Retina (tissue), 1 donor: ENCODE results near the gene CRY1.
"Not testable (repeated sequence)": the region's sequence is repeated elsewhere in the genome, so short reads cannot be mapped to it uniquely, and the experiment has no call there.

ENCODE experiments used
- DNase-seq: peaks from one replicate; pipeline ENCODE4 v3.0.0-alpha.2; 2016

The CRY1 gene

GRCh38 chr12:107108366-107108765 lies 15.0 kb upstream of the CRY1 start:
- not testable (repeated sequence) for DNase-seq

DNA sequence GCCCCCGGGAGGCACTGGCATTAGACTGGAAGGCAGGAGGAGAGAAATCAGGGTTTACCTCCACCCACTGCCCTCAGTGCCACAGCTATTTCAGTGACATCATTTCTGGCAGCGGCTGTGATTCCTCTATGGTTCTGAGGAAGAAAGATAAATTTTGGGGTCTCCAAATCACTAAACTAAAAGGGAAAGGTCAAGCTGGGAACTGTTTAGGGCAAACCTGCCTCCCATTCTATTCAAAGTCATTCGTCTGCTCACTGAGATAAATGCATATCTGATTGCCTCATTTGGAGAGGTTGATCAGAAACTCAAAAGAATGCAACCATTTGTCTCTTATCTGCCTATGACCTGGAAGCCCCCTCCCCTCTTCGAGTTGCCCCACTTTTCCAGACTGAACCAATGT lies 14.0 kb upstream of the CRY1 start:
- no peak for DNase-seq

DNA sequence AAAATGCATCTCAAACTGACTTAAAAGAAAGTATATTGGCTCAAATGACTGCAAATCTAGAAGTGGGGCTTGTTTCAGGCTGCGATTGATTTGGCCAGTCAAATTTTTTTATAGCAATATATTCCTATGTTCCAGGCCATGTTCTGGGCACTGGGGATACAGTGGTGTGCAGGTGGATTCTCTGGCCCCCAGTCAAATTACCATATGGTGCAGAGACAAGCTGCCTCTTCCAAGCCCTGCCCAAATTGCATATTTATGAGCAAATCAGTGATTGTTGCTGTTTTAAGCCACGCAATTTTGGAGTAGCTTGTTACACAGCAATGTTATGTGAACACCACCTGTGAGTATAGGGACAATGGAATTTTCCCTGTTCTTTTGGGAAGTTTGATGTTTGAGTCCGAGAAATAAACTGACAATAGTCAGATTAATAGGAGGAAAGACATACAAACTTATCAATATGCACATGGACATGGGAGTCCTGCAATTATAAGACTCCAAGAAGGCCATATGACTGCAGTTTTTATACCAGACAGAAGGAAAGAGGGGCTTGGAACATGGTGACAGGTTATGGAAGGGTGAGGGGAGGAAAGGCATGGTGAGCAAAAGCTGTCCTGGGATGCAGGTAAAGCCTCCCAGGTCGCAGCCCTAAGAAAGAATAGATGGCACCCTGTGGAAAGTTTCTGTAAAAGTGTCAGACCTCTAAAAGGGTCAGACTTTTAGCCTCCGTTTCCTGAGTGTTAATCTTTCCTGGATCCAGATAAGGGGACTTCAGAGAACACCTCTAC lies 13.1 kb upstream of the CRY1 start:
- no peak for DNase-seq

DNA sequence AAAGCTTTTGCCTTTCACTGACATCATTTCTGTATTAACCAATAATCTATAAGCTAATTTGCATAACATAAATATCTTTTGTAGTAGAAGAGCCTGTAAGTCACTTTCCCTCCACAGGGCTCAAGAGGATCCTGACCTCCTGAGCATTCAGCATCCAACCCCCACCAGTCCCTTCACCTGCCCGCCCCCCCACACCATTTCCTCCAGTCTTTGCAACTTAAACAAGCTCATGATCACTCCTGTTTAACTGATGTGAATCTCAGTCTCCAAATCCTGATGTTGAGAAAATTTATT lies 12.0 kb upstream of the CRY1 start:
- no peak for DNase-seq

DNA sequence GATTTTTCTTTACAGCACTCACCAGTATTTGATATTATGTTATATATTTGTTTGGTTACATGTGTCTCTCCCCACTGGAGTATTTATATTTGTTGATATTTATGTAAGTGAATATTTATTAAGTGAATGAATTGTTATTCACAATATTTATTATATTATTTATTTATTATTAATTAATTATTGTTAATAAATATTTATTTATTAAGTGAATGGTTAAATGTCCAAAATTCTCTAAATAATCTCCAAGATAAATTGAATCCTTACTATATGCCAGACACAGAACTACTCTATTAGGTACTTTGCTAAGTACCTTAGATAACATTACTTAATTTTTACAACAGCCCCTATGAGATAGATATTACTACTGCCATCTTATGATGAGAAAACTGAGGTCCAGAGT lies 10.2 kb upstream of the CRY1 start:
- no peak for DNase-seq

- no peak for DNase-seq
These were observed 9.7 kb upstream of the CRY1 start for GRCh38 chr12:107103097-107103496.

GRCh38 chr12:107102294-107102693 lies 8.9 kb upstream of the CRY1 start:
- no peak for DNase-seq

GRCh38 chr12:107101651-107102050 lies 8.3 kb upstream of the CRY1 start:
- no peak for DNase-seq

DNA sequence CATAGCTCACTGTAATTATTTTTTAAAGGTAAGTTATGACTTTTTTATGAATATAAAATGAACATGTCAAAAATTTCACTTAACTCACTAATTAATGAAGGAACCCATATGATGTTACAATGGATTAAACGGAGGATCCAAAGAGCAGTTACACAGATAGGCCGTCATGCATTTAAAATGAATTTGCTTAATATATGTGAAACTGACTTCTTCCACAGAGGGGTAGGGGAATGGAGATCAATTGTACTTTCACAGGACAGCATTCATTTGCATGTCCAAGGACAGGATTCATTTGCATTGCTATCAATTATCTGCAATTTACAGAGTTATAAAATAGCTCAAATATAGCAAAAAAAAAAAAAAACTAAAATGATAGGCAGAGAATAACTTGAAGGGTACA lies 6.6 kb upstream of the CRY1 start:
- no peak for DNase-seq

DNA sequence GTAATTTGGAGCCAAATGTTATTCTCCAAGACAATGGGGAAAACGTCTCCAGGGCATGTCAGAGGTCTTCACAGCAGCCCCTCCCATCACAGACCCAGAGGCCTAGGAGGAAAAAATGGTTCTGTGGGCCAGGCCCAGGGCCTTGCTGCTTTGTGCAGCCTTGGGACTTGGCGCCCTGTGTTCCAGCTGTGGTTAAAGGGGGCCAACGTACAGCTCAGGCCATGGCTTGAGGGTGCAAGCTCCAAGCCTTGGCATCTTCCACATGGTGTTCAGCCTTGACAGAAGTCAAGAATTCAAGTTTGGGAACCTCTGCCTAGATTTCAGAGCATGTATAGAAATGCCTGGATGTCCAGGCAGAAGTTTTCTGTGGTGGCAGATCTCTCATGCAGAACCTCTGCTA lies 3.2 kb upstream of the CRY1 start:
- no peak for DNase-seq

DNA sequence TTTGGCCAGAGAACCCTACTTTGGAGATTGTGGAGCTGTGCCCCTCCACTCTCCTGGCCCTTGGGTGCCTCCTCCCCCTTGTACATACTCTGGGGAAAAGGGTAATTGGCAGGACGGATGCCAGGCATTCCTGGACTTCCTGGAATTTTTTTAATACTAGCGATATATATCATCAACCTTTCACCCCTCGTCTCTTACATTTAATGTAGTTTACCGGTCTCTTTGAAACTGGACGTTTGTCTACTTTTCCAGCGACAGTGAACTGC lies 767 bp upstream of the CRY1 start:
- no peak for DNase-seq

- no peak for DNase-seq
These were observed 506 bp downstream of the CRY1 start for GRCh38 chr12:107092669-107093416.

GRCh38 chr12:107091989-107092641 lies 1.2 kb downstream of the CRY1 start:
- DNase-seq: peak; percentile 82

GRCh38 chr12:107091381-107091780 lies 2.0 kb downstream of the CRY1 start:
- no peak for DNase-seq

GRCh38 chr12:107090711-107091110 lies 2.6 kb downstream of the CRY1 start:
- DNase-seq: no peak

- no peak for DNase-seq
These were observed 4.4 kb downstream of the CRY1 start for GRCh38 chr12:107088912-107089311.

DNA sequence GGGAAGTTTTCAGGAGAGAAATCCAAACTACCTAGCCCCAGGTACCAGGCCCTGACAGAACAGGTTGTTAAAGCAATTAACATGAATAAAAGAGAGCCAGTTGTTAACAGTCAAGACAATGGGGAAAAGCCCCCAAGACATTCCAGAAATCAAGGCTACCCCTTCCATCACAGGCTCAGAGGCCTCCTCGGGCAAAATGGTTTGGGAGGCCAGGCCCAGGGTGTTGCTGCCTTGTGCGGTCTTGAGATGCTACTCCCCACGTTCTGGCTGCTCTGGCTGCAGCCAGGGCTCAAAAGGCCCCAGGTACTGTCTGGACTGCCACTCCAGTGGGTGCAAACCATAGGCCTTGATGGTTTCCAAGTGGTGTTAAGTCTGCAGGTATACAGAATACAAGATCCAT lies 7.0 kb downstream of the CRY1 start:
- DNase-seq: no peak

DNA sequence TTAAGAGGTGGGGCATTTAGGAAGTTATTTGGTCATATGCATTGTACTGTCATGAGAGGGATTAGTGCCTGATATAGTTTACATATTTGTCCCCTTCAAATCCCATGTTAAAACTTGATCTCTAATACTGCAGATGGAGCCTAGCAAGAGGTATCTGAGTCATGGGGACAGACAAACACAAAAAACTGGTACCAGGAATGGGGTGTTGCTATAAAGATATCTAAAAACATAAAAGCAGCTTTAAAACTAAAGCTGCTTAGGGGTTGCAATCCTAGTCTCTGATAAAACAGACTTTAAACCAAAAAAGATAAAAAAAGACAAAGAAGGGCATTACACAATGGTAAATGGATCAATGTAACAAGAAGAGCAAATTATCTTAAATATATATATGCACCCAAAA lies 11.6 kb downstream of the CRY1 start:
- no peak for DNase-seq

GRCh38 chr12:107080299-107080698 lies 13.1 kb downstream of the CRY1 start:
- no peak for DNase-seq

DNA sequence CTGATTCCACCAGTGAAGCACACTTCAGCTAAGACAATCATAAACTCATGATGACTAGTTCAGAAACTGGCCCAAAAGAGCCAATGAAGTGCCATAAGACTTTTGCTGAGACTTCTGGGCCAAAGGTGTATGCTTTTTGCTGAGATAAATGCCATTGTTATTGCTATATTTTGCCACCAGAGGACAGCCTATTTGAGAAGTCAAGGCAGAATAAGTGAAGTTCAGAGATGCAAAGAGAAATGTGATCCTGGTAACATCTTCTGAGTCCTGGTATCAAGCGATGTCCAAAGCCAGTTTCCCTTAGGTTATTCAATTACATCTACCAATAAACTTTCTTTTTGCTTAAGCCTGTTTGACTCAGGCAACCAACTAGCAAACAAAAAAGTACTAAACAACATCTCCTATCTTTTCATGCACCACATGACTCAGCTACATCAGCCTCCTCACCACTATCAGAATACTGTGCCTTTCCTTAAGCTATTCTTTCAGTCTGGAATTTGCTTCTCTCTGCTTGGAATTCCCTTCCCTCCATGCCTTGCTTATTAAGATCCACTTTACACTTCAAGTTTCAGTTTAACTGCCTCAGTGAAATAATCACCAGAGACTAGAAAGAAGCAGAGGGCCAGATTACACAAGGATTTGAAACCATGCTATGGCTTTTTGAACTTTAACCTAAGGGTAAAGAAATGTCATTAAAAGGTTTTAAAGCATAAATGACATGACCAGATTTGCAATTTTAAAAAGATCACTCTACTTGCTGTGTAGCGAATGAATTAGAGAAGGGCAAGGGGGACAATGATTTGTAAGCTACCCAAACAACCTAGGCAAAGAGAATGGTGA lies 14.0 kb downstream of the CRY1 start:
- DNase-seq: no peak

DNA sequence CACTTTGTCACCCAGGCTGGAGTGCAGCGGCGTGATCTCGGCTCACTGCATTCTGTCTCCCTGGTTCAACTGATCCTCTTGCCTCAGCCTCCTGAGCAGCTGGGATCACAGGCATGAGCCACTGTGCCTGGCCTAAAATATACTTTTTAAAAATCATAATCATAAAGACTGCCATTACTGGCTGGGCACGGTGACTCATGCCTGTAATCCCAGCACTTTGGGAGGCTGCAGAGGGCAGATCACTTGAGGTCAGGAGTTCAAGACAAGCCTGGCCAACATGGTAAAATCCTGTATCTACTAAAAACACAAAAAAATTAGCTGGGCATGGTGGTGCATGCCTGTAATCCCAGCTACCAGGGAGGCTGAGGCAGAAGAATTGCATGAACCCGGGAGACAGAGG lies 20.1 kb downstream of the CRY1 start:
- not testable (repeated sequence) for DNase-seq

DNA sequence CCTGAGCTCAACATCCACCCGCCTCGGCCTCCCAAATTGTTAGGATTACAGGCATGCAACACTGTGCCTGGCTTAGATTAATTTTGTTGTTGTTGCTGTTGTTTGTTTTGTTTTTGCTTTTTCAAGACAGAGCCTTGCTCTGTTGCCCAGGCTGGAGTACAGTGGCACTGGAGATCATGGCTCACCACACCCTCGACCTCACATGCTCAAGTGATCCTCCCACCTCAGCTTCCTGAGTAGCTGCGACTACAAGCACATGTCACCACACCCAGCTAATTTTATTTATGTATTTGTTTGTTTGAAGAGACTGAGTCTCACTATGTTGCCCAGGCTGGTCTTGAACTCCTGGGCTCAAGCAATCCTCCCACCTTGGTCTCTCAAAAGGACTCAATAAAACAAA lies 26.7 kb downstream of the CRY1 start:
- no peak for DNase-seq

- no peak for DNase-seq
These were observed 28.7 kb downstream of the CRY1 start for GRCh38 chr12:107064687-107065086.

DNA sequence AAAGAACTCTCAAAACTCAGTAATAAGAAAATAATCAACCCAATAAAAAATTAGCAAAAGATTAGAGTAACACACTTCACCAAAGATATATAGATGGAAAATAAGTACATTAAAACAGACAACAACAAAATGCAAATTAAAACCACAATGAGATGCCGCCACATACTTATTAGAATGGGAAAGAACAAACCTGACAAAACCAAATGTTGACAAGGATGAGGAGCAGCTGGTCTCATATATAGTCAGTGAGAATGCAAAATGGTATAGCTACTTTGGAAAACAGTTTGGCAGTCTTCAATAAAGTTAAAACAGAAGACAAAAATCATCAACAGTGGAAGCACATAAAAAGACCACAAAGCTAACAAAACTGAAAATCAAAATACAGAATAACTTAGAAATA lies 29.1 kb downstream of the CRY1 start:
- DNase-seq: no peak
